ENCODE results near the gene GPATCH2.
"Not testable (repeated sequence)": the region's sequence is repeated elsewhere in the genome, so short reads cannot be mapped to it uniquely, and the experiment has no call there.

Gene GPATCH2

GRCh38 chr1:217585577-217585976 lies 45.3 kb downstream of the GPATCH2 start:
- no peak for DNase-seq (ENCODE audit: insufficient read length, low spot score)
- FAIRE-seq, result no peak

- not testable (repeated sequence) for DNase-seq (ENCODE audit: insufficient read length, low spot score); FAIRE-seq
These were observed 46.5 kb downstream of the GPATCH2 start for GRCh38 chr1:217584286-217584811.

GRCh38 chr1:217577336-217577735 lies 53.6 kb downstream of the GPATCH2 start:
- DNase-seq (ENCODE audit: insufficient read length, low spot score) (no peak), FAIRE-seq (no peak)

GRCh38 chr1:217574265-217574949 lies 56.5 kb downstream of the GPATCH2 start:
- no peak for FAIRE-seq
- no peak for DNase-seq (ENCODE audit: insufficient read length, low spot score)

- FAIRE-seq (no peak), DNase-seq (ENCODE audit: insufficient read length, low spot score) (no peak)
These were observed 61.9 kb downstream of the GPATCH2 start for GRCh38 chr1:217569021-217569420.

- FAIRE-seq, result no peak
- DNase-seq (ENCODE audit: insufficient read length, low spot score), result no peak
These were observed 62.7 kb downstream of the GPATCH2 start for GRCh38 chr1:217568200-217568599.

- no peak for FAIRE-seq
- no peak for DNase-seq (ENCODE audit: insufficient read length, low spot score)
These were observed 66.1 kb downstream of the GPATCH2 start for GRCh38 chr1:217564833-217565232.

GRCh38 chr1:217564207-217564606 lies 66.7 kb downstream of the GPATCH2 start:
- FAIRE-seq, result no peak
- no peak for DNase-seq (ENCODE audit: insufficient read length, low spot score)

- DNase-seq (ENCODE audit: insufficient read length, low spot score) (no peak), FAIRE-seq (no peak)
These were observed 67.7 kb downstream of the GPATCH2 start for GRCh38 chr1:217563179-217563578.

GRCh38 chr1:217562229-217562878 lies 68.5 kb downstream of the GPATCH2 start:
- DNase-seq (ENCODE audit: insufficient read length, low spot score), result peak; percentile 69
- no peak for FAIRE-seq

GRCh38 chr1:217561446-217561845 lies 69.4 kb downstream of the GPATCH2 start:
- FAIRE-seq (no peak), DNase-seq (ENCODE audit: insufficient read length, low spot score) (no peak)

- no peak for FAIRE-seq
- DNase-seq (ENCODE audit: insufficient read length, low spot score), result no peak
These were observed 76.0 kb downstream of the GPATCH2 start for GRCh38 chr1:217554849-217555248.

- DNase-seq (ENCODE audit: insufficient read length, low spot score) (no peak), FAIRE-seq (no peak)
These were observed 76.9 kb downstream of the GPATCH2 start for GRCh38 chr1:217553949-217554509.

- FAIRE-seq (no peak), DNase-seq (ENCODE audit: insufficient read length, low spot score) (no peak)
These were observed 78.4 kb downstream of the GPATCH2 start for GRCh38 chr1:217552339-217552951.

GRCh38 chr1:217542837-217543236 lies 88.1 kb downstream of the GPATCH2 start:
- no peak for FAIRE-seq

GRCh38 chr1:217542136-217542777 lies 88.6 kb downstream of the GPATCH2 start:
- DNase-seq (ENCODE audit: insufficient read length, low spot score), result no peak
- no peak for FAIRE-seq

More at GRCh38 chr1:217542837-217543236, 88.1 kb downstream of the GPATCH2 start:
- no peak for DNase-seq (ENCODE audit: insufficient read length, low spot score)

- DNase-seq (ENCODE audit: insufficient read length, low spot score) (no peak), FAIRE-seq (no peak)
These were observed 90.6 kb downstream of the GPATCH2 start for GRCh38 chr1:217540321-217540720.

GRCh38 chr1:217539510-217539909 lies 91.4 kb downstream of the GPATCH2 start:
- FAIRE-seq, result no peak
- DNase-seq (ENCODE audit: insufficient read length, low spot score), result no peak

- DNase-seq (ENCODE audit: insufficient read length, low spot score) (no peak), FAIRE-seq (no peak)
These were observed 95.1 kb downstream of the GPATCH2 start for GRCh38 chr1:217535601-217536377.

GRCh38 chr1:217534566-217534965 lies 96.3 kb downstream of the GPATCH2 start:
- DNase-seq (ENCODE audit: insufficient read length, low spot score) (no peak), FAIRE-seq (no peak)
